ENCODE results near the gene MEF2C.
"Not testable (repeated sequence)": the region's sequence is repeated elsewhere in the genome, so short reads cannot be mapped to it uniquely, and the experiment has no call there.

Gene MEF2C

DNA sequence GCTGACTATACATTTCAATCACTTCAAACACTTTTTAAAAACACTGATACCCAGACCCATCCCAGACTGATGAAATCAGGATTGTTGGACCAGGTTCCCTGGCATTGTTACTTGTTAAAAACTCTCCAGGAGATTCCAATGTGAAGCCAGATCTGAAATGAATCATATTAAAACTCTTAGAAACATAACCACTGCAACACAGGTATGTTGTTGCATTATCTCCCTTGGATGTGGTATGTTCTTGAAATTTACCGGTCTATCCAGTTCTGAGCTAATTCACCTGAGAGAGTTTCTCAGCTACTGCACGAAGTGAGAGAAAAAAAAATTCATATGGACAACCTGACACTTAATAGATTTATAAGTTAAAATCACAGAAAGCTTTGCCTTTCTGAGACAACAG lies 21.8 kb downstream of the MEF2C start:
- no peak for DNase-seq (ENCODE audit: low read depth)

DNA sequence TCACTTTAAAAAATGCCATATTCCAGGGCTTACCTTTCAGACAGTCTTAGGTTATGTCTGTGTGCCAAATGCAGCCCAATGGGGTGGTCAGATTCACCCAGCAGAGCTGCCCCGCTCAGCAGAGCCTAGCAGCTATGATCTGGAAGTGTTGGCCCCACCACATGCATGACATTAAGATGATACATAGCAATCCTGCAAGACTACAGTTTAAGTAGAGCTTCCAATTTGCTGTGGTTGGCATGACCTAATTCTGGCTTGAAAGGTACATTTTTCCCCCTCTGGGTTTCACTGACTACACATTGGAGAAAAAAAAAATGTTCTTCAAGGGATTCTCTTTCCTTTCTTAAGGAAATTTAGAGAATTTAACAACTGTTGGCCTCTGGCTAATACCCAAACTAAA lies 22.5 kb downstream of the MEF2C start:
- no peak for DNase-seq (ENCODE audit: low read depth)

DNA sequence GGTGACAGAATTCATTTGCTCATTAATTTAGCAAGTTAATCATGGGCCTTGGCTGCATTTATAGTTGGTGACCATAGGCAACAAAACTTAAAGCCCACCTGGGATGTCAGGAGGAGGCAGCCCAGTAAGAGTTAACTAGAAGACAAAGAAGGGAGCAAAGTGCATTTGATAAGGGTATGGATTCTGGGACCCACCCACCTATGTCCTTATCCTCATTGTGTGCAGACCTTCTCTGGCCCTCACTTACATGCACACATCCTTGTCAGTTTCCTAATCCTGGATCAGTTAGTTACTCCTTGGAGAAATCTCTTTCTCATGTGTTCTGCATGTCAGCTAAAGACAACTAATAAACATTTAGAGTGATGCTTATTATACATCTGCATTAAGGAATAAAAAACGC lies 24.6 kb downstream of the MEF2C start:
- DNase-seq (ENCODE audit: low read depth) = no peak

DNA sequence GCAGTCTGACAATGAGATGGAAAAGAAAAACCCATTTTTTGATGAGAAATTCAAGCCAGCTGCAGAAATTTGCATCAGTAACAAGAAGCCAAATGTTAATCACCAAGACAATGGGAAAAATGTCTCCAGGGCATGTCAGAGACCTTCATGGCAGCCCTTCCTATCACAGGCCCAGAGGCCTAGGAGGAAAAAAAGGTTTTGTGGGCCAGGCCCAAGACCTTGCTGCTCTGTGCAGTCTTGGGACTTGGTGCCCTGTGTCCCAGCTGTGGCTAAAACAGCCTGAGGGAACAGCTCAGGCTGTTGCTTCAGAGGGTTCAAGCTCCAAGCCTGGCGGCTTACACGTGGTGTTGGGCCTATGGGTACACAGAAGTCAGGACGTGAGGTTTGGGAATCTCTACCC lies 26.6 kb downstream of the MEF2C start:
- not testable (repeated sequence) for DNase-seq (ENCODE audit: low read depth)

DNA sequence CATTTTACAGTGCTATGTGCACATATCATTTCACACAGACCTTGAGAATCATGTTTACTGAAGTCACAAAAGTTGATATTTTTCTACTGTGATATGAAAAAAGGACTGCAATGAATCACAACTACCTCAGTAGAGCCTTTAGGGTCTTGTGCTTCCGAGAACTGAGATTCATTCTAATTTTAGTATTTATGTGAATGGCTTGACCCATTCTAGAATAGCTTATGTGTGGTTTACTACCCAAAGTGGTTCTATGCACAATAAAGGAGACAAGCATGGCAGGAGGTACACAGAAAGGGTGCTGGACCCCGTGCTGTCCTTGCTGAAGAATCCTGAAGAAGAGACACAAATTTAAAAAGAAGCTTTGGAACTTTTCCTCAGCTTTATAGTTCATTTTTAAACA lies 28.2 kb downstream of the MEF2C start:
- no peak for DNase-seq (ENCODE audit: low read depth)

DNA sequence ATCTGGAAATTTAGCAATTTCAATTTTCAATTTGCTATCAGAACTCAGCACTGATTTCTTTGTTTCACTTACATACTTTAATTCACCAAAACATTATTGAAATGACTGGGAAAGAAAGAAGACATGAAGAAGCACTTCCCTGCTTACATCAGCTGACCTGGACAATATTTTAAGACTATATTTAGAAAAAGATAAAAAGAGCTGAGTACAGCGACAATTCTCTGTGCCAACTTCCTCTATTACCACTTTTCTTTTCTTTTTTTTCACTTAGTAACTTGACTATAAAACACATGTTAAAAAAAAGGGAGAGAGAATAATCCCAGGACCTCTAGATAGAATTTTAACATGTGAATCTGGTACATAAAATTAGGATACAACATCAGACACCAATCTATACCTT lies 35.6 kb downstream of the MEF2C start:
- no peak for DNase-seq (ENCODE audit: low read depth)

DNA sequence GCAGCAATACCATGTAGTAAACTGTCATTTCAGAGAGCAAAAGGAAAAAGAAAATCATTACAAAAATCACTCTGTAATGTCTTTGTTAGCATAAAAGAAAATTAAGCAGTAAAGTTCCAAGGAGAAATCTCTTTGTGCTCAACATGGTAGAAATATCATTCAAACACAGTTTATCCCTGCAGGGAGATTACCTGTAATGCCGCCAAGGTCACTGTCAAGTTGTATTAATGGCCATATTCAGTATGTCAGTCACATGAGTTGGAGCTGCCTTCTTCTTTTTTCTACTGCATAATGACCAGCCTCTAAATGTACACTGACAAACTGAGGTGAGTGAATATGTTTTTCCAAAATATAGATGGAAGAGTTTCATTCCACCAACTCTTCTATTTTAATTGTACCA lies 36.5 kb downstream of the MEF2C start:
- DNase-seq (ENCODE audit: low read depth) = no peak

DNA sequence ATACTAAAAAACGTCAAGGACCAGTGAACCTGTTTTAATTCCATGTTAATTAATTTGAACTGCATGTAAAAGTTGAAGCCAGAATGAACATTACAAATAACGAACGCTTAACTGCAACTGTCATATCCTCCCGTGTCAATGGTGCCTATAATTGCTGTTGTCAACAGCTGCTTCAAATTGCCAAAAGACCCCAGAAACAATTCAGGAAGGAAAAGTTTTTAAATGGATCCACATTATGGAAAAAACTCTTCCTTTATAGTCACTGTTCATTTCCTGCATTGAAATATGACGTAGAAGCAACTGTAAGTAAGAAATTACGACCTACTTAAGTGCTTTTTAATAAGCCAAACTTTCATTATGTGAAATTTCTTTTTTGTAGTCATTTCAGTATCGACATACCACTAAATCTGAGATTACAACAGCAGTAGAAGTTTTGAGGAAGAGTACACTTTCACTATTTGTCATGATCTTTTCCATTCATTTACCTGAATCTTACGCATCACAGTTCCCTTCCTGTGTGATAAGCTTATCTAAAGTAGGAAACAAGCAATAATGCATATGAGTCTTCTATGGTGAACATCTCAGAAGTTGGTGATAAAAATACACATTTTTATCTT lies 37.8 kb downstream of the MEF2C start:
- DNase-seq (ENCODE audit: low read depth) = no peak

DNA sequence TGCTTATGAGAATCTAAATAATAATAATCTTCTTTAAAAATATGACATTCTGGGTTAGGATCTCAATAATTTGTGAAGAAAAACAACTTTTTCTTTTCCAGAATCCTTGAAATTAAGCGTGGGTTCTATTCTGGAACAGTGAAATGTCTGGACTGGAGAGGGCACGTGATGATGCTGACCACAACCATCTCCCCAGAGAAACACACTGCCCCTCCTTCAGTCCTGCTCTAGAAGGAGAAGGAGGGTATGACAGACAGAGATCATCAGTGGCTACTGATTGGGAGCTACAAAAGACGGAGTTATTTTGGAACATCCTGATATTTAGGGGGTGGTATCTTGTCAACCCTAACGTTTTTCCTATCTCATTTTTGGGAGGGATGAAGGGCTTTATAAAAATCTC lies 40.2 kb downstream of the MEF2C start:
- DNase-seq (ENCODE audit: low read depth) = no peak

DNA sequence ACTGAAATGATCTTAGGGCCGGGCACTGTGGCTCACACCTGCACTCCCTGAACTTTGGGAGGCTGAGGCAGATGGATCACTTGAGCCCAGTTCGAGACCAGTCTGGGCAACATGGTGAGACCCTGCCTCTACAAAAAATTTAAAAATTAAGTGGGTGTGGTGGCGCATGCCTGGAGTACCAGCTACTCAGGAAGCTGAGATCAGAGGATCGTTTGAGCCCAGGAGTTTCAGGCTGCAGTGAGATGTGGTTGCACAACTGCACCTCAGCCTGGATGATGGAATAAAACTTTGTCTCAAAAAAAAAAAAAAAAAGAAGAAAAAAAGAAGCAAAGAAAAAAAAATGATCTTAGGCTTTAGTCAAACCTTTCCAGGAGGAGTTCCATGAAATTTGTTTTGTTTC lies 41.8 kb downstream of the MEF2C start:
- DNase-seq (ENCODE audit: low read depth) = no peak

DNA sequence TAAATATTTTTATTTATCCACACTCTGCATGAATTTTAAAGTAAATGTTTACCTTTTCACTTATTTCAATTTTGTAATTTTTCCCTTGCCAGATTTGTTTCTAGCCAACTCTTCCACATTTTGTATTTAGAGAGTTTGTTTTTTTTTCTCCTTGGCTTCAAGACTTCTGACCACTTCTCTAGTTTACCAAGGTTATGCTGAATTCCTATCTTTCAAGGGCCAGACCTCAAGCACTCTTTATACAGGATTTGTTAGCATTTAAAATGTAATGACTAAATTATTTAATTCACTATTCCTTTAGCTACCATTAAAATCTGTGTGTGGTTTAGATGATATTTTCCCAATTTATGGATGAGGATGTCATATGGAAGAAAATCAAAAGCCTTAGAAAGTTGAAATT lies 42.5 kb downstream of the MEF2C start:
- no peak for DNase-seq (ENCODE audit: low read depth)

DNA sequence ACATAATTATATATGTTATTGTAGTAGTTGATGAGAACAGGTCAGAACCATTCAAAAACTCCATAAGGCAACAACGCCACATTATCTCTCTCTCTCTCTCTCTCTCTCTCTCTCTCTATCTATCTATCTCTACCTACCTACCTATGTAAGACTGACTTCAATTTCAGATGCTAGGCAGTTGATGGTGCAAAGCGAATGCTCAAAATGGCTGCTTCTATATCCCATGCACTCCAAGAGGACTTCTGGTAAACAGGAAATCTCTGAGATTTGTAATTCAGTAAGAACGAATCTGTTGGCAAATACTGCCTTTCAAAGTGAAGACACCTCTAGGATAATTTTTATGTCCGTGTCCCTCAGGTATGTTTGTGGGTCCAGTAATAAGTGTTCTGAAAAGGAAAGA lies 43.7 kb downstream of the MEF2C start:
- no peak for DNase-seq (ENCODE audit: low read depth)

DNA sequence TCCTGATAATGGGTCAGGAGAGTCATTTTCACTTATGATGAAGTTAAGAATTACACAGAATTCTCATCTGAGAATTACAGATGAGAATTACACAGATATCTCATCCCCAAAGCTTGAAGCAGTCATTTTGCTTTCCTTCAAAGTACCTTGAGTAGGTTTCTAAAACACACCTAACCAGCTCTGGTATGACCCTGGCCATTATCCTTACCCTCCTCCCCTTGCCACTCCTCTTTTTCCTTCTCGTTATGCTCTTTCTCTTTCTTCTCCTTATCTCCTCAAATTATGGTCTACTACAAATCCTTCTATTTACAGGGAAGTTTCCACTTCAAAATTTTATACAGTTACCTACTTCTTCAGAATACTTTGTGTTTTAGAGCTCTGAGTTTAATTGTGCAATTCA lies 44.5 kb downstream of the MEF2C start:
- no peak for DNase-seq (ENCODE audit: low read depth)

DNA sequence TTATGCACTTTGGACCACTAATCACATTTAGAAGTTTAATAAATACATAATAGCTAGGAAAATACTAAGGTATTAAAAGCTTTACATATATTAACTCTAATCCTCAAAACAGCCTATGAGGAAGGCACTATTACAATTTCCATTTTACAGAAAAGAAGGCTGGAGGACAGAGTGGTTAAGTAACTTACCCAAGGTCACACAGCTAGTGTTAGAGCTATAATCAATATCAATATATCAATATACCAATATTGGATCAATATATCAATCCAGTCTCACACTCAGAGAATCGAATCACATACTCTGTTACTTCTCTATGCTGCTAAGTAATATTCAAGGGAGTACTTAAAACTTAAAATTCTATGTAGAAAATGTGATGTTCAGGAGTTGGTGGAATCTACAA lies 45.2 kb downstream of the MEF2C start:
- no peak for DNase-seq (ENCODE audit: low read depth)

DNA sequence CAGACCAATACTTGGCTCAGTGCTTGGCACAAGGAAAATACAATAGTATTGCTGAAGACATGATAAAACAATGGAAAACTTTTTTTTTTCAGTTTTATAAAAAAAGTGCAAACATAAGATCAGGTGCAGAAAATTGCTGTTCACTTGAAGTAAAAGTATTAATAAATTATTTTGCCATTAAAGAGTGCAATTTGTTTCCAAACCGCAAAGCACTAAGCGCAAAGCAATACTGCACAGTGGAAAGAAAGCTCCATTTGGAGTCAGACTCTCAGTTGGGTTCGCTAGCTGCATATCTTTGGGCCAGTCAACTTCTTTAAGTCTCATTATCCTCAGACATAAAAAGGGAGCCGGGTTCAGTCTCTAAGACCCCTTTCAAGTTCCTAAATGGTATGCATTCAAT lies 45.8 kb downstream of the MEF2C start:
- no peak for DNase-seq (ENCODE audit: low read depth)

DNA sequence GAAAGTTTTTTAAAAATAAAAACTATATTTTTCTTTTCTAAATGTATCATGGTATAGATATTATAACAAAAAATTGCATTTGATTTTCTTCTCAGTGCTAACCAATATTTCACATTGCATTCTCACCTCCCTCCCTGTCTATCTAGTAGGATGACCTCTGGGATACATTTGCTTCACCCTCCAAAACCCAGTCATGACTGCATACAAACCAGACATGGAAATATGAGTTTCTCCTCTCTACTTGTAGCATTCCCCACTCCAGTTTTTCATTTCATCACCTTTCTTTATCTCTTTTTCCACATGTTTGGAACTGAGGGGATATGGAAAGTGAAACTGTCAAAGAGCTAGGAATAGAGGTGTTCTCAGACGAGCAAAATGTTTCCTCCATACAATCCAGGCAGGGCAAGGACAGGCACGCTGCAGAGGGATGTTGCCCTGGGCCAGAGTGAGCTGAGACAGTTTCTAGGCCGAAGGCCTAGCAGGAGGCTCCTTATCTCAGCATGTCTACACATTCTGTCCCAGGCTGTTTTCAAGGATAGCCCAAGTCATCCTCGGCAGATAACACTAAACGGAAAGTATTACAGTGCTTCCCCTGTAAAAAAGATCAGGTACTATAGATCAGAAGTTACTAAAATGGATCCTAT lies 46.7 kb downstream of the MEF2C start:
- no peak for DNase-seq (ENCODE audit: low read depth)

DNA sequence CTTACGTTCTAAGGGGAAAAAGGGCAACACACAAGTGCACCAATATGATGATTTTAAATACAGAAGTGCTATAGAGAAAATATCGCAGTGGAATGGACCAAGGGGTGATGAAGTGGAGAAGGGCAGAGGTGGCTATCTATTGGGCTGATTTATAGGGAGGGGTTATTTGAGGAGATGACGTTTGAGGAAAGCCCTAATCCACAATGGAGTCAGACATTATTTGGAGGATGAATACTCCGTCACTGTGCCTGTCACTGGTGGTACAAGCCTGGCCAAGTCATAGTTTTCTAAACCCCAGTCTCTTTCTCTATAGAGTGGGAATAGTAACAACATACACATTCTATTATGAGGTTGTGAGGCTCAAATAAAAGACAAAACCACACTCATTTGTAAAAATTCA lies 48.5 kb downstream of the MEF2C start:
- no peak for DNase-seq (ENCODE audit: low read depth)

DNA sequence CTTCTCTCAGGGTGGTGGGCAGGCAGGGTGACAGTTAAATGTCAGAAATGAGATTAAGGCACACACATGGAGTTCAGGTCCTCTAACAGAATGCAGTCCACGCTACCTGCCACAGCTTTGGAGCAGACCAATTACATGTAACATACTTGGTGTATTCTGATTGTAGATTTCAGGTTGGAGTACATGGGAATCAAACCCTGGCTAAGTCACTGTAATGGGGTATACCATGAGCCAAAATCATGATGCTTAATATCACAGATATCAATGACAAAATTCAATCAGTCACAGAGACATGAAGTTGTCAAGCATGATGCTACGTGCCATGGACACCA lies 48.9 kb downstream of the MEF2C start:
- no peak for DNase-seq (ENCODE audit: low read depth)

DNA sequence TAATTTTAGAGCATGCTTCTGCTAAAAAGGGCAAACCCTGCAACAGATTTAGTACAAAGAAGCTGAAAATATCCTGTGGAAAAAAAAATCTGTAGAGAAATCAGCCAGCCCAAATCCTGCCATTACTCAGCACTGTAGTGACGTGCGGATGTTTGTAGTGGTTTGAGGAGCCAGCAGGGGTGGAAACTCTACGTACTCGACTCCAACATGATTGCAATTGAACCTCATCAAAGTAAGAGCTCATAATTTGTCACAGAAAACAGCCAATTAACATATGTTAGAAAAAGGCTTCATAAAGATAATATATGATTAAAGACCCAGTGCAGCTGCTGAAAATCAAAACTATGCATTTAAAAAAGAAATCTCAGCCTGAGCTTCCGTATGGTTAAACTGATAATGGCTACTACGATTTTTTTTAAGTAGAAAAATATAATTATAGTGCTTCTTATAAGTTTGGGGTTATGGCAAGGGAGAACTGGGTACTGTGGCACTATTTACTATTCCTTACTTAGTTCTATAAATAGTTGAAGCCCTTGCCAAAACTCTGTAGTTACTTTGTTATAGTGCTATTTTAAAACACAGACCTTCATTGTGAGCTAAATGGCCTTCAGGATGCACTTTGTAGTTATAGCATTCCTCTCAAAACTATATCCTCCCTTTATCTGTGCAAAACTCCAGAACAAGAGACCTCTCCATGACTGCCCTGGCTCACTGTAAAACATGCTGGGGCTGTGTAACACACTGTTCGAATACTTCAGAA lies 49.4 kb downstream of the MEF2C start:
- DNase-seq (ENCODE audit: low read depth) = no peak

DNA sequence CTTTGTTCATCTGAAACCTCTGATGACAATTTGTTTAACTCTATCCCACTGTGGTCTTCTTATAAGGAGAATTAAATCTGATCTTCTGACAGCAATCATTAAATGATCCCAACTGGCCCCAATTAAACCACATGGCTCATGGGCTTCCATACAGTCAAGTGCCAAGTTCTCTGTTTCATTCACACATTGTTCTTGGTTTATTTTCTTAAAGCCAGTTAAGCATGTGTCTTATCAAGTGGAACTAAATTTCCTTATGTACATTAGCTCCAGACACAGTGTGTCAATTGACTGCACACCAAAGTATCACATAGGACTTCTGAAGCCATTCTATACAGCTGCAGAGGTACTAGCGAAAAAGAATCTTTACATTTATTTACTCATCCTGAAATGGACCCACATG lies 51.2 kb downstream of the MEF2C start:
- DNase-seq (ENCODE audit: low read depth) = no peak

DNA sequence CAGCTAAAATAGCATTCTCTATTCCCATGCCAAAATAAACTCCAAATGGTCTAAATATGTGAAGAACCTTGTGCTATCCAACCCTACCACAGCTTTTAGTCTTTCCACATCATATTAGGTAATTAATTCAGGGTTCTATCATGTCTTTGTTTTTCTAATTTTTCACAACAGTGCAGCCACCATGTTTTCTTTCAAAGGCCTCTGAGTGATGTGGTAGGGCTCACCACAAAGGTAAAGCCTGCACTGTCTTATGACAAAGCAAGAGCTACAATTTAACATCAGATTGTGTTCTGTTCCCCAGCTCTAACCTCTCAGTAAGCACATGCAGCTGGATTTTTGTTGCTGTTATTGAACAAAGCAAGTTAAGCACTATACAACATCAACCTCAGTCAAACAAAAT lies 52.4 kb downstream of the MEF2C start:
- no peak for DNase-seq (ENCODE audit: low read depth)

DNA sequence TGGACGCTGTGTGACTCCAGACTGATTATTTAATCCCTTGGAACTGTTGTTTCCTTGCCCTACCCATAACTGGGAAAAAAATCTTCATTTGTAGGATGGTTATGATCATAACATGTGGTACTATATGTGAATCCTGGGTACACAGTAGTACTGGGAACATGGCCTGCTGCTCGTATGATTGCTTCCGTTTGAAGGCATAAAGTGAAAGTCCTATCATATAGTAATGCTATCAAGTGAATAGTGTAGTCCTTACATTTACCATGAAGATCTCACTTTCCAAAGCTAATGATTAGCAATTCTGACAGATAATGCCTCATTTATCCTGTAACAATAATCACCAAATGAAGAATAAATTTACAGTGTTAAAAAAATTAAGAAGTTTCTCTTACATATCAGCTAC lies 53.2 kb downstream of the MEF2C start:
- DNase-seq (ENCODE audit: low read depth) = no peak

DNA sequence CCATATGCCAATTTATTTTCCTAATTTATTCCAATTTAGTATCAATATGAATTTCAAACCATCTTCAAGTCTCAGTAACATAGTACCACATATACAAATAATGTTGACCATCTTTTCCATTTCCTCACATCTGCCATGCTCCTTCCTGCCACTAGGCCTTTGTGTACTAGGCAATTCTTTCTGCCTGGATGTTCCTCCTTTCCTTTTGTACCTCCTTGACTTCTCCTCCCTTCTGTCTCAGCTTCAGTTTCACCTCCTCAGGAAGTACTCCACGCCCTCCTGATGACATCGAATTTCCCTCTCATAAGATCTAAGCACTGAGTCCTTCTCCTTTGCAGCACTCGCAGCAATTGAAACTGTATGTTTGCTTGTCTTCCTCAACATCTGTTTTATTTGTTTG lies 53.9 kb downstream of the MEF2C start:
- DNase-seq (ENCODE audit: low read depth) = no peak

DNA sequence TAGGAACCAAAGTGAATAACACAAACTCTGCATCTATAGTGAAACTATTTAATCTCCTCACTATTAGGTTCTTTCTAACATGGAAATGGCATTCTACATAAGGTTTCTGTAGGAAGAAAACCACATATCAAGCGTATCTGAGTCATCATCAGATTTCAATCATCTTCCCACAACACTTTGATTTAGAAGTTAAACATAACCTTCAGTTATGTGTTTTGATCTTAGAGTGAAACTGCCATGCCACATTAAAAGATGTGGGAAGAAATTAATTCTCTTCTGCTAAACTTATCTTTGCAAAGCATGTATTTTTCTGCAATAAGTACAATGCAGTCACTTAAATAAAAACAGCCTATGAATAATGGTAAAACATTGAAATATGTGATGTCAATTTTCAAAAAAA lies 55.0 kb downstream of the MEF2C start:
- DNase-seq (ENCODE audit: low read depth) = no peak
